HG03565 (cell line): ENCODE results near the gene UIMC1.
A peak's percentile ranks its signal among the peaks of the same experiment; 100 is the strongest.
"Not testable (repeated sequence)": the region's sequence is repeated elsewhere in the genome, so short reads cannot be mapped to it uniquely, and the experiment has no call there.

Experiments
- ATAC-seq: cut with Tn5 transposase; IDR thresholded peaks from one replicate; pipeline ENCODE4 v1.9.1; 2021; ENCODE audit warnings: mild to moderate bottlenecking, moderate library complexity; ENCODE audit not compliant: unreplicated experiment

The UIMC1 gene

GRCh38 chr5:177008716-177009115 is 2.1 kb upstream of the UIMC1 start:
- no peak for ATAC-seq

GRCh38 chr5:177005619-177006264 is 837 bp downstream of the UIMC1 start:
- peak; percentile 40 for ATAC-seq

GRCh38 chr5:177004961-177005360 is 1.6 kb downstream of the UIMC1 start:
- no peak for ATAC-seq

DNA sequence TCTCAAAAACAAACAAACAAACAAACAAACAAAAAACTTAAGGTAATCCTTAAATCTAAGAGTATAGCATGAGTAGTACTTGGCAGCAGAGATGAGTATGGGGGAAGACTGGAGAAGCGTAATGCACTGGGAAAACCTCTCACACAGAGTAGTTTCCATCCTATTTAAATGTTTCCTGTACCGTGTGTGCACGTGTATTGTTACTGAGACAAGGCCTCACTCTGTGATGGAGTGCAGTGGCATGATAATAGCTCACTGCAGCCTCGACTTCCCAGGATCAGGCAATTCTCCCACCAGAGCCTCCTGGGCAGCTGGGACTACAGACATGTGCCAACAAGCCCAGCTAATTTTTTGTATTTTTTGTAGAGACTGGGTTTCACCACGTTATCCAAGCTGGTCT is 2.9 kb downstream of the UIMC1 start:
- ATAC-seq = no peak

DNA sequence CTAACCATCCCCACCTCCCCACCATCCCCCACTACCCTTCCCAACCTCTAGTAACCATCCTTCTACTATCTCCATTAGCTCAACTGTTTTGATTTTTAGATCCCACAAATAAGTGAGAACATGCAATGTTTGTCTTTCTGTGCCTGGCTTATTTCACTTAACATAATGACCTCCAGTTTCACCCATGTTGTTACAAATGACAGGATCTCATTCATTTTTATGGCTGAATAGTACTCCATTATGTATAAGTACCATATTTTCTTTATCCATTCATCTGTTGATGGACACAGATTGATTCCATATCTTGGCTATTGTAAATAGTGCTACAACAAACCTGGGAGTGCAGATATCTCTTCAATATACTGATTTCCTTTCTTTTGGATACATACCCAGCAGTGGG is 7.1 kb downstream of the UIMC1 start:
- ATAC-seq = not testable (repeated sequence)

GRCh38 chr5:176998828-176999227 is 7.8 kb downstream of the UIMC1 start:
- no peak for ATAC-seq

DNA sequence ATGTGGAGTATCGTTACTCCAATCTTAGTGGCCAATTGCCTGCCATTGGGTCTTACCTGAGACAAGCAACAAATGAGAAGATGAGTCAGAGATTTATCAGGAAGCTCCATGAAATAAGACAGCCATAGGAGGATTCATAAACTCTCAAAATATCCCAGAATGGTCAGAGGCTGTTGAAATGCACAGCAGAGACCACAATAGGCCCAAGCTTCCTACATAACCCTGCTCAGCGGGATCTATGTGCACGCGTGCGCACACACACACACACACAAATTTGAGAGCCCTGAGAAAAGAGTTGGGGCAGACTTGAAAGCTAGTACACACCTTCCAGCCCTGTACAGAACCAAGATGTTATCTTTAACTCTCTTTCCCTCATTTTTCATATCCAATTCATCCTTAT is 9.8 kb downstream of the UIMC1 start:
- no peak for ATAC-seq

DNA sequence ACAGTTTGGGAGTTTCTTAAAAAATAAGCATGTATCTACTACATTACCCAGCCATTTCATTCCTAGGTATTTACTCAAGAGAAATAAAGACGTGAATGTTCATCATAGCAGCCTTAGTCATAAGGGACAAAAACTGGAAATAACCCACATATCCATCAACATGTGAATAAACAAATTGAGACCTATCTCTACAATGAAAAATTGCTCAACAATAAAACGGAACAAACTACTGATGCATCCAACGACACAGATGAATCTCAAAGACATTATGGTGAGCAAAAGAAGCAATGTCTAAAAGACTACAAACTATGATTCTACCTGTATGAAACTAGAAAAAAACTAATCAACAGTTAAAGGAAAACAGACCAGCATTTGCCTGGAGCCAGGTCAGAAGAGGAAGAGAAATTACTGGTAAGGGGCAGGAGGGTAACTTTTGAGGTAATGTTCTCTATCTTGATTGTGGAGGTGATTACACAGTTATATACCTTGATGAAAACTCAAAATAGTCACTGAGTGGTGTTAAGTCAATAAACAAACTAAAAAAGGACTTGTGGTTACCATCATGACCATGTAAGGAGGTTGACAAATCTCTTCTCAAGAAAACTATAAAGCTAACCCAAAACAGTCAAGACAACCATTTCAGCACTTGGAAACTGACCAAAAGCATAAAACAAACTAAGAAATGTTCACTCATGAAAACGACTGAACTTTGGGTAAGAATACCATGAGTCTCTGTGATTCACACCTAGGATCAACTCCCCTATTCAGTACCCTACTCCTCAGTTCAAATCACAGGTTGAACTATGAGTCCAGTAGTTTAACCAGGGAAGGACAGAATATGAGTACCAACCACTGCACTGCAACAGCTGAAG is 10.4 kb downstream of the UIMC1 start:
- ATAC-seq = no peak

DNA sequence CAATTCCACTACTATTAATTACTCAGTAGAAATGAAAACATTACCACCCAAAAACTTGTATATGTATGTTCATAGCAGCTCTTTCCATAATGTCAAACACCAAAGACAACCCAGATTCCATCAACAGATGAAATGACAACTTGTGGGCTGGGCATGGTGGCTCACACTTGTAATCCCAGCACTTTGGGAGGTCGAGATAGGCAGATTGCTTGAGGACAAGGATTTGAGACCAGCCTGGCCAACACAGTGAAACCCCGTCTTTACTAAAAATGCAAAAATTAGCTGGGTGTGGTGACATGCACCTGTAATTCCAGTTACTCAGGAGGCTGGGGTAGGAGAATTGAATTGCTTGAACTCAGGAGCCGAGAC is 11.5 kb downstream of the UIMC1 start:
- peak; percentile 6 for ATAC-seq

DNA sequence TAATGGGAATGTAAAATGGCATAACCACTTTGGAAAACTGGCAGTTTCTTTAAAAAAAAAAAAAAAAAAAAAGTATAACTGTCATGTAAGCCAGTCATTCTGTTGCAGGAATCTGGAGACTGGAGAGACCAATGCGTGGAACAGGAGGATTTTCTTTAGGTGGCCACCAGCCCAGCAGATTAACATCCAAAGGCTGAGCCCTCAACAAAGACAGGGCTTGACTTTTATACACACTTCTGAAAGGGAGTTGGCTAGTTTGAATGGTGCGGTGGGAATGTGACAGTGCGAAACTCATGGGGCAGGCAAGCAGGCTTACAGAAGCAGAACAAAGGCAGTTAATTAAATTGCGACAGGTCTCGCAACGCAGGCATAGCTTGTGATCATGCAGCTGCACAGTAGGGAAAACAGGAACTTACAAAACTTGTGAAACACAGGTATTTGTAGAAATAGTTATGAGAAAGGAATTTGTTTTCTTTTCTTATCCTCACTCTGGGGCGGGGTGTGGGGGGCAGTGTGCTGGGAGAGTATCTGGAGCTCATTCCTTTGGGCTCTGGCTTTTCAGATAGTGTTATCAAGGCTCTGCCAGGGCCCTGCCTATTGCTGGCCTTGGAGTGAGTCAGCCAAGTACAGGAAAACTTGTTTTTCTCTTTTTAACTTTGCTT is 12.0 kb downstream of the UIMC1 start:
- peak; percentile 56 for ATAC-seq

- not testable (repeated sequence) for ATAC-seq
Observed at GRCh38 chr5:176993081-176993480, 13.5 kb downstream of the UIMC1 start.

GRCh38 chr5:176987583-176987982 is 19.0 kb downstream of the UIMC1 start:
- no peak for ATAC-seq

GRCh38 chr5:176986280-176986679 is 20.3 kb downstream of the UIMC1 start:
- ATAC-seq = no peak

GRCh38 chr5:176985516-176985915 is 21.1 kb downstream of the UIMC1 start:
- ATAC-seq = no peak

DNA sequence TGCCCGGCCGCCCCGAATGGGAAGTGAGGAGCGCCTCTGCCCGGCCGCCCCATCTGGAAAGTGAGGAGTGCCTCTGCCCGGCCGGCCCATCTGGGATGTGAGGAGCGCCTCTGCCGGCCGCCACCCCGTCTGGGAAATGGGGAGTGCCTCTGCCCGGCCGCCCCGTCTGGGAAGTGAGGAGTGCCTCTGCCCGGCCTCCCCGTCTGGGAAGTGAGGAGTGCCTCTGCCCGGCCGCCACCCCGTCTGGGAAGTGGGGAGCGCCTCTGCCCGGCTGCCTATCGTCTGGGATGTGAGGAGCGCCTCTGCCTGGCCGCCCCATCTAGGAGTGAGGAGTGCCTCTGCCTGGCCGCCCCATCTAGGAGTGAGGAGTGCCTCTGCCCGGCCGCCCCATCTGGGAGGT is 22.4 kb downstream of the UIMC1 start:
- not testable (repeated sequence) for ATAC-seq

- ATAC-seq = not testable (repeated sequence)
Observed at GRCh38 chr5:176983593-176983992, 23.0 kb downstream of the UIMC1 start.

DNA sequence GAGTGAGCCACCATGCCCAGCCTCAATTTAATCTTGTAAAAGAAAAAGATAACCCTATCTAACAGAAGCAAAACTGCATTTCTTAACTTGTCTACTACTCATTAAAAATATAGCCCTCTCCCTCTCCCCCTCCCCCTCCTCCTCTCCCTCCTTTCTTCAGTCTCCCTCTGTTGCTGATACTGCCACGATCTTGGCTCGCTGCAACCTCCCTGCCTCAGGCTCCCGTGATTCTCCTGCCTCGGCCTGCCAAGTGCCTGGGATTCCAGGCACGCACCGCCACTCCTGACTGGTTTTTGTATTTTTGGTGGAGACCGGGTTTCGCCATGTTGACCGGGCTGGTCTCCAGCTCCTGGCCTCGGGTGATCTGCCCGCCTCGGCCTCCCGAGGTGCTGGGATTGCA is 23.5 kb downstream of the UIMC1 start:
- ATAC-seq = not testable (repeated sequence)

GRCh38 chr5:176980818-176981217 is 25.8 kb downstream of the UIMC1 start:
- ATAC-seq = no peak

- no peak for ATAC-seq
Observed at GRCh38 chr5:176979669-176980068, 26.9 kb downstream of the UIMC1 start.

DNA sequence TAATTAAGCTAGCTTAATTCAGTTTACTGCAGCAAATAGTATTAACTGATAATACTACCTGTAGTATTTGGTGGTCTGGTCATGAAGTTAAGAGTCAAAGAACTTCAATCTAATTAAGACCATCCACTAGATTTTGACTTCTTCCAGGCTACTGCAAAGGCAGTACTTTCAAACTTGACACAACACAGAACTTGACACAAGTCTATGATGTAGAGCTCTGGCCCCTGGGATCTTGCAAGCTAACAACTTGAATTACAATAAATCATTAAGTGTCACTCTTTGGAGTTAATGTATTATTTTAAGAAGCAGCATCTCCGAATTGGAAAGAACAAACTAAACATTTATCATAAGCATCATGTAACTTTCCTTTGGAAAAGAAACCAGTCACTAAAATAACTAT is 40.9 kb downstream of the UIMC1 start:
- no peak for ATAC-seq

DNA sequence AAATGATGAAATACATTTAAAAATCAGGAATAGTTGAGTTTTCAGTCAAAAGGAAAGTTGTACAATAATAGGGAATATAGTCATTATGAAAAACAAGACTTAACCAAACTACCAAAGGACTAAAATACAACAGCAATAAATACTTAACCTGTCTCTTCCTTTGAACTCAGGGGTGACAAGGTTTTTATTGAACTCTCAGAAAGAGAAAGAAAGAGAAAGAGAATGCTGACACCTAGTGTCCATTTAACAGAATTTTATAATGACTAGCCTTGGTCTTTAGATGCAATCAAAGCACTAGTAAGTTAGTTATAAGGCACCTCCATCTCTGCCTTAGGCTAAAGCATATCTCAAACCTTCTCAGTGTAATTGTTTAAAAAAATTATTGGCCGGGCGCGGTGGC is 47.5 kb downstream of the UIMC1 start:
- ATAC-seq = no peak

- no peak for ATAC-seq
Observed at GRCh38 chr5:176956756-176957155, 49.8 kb downstream of the UIMC1 start.
